Astrocyte (in vitro differentiated cells and primary cell): ENCODE results near the gene RSF1.

Experiments used
- CTCF ChIP-seq: IDR thresholded peaks from 2 replicates; pipeline ENCODE4 v1.5.1; 2011; ENCODE audit warnings: low read depth, mild to moderate bottlenecking, inconsistent platforms, low read length, moderate library complexity; ENCODE audit not compliant: insufficient read depth
- EZH2 ChIP-seq: IDR thresholded peaks from 2 replicates; pipeline ENCODE4 v1.6.1; 2012; ENCODE audit warnings: mild to moderate bottlenecking, low read length, inconsistent platforms; ENCODE audit not compliant: insufficient read depth

DNA sequence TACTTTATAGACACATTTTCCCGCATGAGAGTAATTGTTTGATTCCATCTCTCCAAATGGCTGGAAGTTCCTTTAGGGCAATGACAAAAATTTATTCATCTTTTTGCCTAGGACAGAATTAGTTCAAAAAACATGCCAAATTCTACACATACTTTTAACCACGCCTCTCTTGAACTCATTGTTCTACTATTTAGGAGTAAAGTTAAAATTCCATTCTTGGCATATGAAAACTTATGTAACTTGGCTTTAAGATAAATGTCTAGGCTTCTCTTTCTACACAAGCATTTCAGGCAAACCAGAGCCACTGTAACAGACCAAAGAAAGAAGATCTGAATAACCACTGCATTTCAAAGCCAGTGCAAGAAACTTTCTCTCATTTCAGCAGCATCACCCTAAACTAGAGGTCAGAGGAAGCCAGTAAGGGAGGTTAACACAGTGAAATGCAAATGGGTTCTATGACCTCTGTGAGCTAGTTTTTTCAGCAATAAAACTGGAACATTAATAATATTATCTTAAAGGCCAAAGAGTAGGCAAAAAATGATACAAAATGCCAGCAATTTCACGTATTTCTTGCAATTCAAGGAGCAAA is 73.0 kb downstream of the RSF1 start:
- TF ChIP-seq EZH2 = no peak
- TF ChIP-seq CTCF = no peak
